ENCODE results near the gene PDGFC. TPM values are rescaled to one million over a fixed set of nuclear protein-coding genes. Genes with fewer than 3 reads are reported as not detected.

The PDGFC gene
- total RNA-seq, 1 donor from 2014 or later = 39.9 TPM

DNA sequence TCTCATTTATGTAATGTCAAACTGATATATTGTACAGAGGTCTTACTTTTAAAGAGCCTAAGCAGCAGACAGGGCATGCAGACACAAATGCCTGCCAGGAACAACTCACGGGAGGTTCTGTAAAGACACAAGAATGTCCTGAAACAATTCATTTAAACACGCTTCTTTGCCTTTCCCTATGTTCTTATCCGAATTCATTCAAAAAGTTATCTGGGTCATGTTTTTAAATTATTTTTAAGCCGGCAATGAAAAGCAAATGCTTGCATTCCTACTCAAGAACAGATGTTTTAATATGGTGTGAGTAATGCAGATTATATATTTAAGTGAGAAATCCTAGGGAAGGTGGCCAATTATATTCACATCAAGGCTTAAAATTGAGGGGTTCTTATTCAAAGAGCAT is 192.6 kb downstream of the PDGFC start:
- peaks cover 14% of the 10 kb centered on the region for H3K4me1 Mint-ChIP-seq (ENCODE audit: unreplicated experiment)
- no peaks in the 10 kb centered on the region for H3K27me3 Mint-ChIP-seq
- peaks cover 11% of the 10 kb centered on the region for H3K9me3 Mint-ChIP-seq
- no peak overlapping the region for H3K27ac Mint-ChIP-seq
- TF ChIP-seq, protein P1, sequence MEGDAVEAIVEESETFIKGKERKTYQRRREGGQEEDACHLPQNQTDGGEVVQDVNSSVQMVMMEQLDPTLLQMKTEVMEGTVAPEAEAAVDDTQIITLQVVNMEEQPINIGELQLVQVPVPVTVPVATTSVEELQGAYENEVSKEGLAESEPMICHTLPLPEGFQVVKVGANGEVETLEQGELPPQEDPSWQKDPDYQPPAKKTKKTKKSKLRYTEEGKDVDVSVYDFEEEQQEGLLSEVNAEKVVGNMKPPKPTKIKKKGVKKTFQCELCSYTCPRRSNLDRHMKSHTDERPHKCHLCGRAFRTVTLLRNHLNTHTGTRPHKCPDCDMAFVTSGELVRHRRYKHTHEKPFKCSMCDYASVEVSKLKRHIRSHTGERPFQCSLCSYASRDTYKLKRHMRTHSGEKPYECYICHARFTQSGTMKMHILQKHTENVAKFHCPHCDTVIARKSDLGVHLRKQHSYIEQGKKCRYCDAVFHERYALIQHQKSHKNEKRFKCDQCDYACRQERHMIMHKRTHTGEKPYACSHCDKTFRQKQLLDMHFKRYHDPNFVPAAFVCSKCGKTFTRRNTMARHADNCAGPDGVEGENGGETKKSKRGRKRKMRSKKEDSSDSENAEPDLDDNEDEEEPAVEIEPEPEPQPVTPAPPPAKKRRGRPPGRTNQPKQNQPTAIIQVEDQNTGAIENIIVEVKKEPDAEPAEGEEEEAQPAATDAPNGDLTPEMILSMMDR (conservative IDR thresholded peaks at IDR 0.05) = no peak
- DNase-seq (ENCODE audit: extremely low spot score, unreplicated experiment) = no peak
- no peak overlapping the region for H3K4me3 Mint-ChIP-seq
- H3K36me3 Mint-ChIP-seq = peaks cover 10% of the 10 kb centered on the region

DNA sequence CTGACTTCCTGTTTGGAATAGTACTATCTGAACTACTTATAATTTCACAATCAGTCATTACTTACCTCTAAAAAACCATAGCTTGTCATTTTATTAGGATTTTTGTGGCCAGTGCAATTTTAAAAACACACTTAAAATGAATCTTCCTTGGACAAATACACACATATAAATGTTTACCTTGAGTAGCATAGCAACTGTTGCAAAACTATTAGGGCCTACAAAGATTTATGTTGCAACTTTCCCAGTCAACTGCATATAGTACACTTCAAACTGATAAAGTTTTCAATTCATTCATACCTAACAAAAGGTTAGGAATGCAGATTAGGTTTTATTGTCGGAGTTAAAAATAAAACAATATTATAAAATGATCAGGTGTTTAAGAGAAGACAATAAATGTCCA is 193.0 kb downstream of the PDGFC start:
- H3K27ac Mint-ChIP-seq = no peak overlapping the region
- peaks cover 18% of the 10 kb centered on the region for H3K4me1 Mint-ChIP-seq (ENCODE audit: unreplicated experiment)

DNA sequence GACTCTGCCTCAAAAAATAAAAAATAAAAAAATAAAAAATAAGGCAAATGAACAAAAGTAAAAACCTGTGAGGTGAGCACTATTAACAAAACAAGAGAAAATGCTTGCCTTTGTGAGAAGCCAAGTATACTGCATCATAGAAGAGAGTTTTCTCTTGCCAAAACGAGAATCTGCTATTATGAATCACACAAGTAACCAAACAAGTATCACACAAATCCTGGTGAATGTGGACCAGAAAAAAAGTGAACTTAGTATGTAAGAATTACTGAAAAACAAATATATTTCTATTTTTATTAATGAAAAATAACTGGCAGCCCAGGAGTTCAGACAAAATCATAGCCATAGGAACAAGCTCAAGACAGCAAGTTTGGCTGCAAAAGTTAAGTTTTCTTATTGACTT is 193.5 kb downstream of the PDGFC start:
- no peak for DNase-seq (ENCODE audit: extremely low spot score, unreplicated experiment)
- Mint-ChIP-seq H3K27ac (no peak overlapping the region), H3K27me3 (no peaks in the 10 kb centered on the region), H3K4me3 (no peak overlapping the region), H3K9me3 (peaks cover 6% of the 10 kb centered on the region), H3K36me3 (peaks cover 7% of the 10 kb centered on the region), H3K4me1 (ENCODE audit: unreplicated experiment) (peaks cover 20% of the 10 kb centered on the region)
- TF ChIP-seq, protein P1 (conservative IDR thresholded peaks at IDR 0.05) = no peak

More for the DNA sequence above, 193.0 kb downstream of the PDGFC start:
- TF ChIP-seq, protein P1 (conservative IDR thresholded peaks at IDR 0.05) = no peak
- no peak for DNase-seq (ENCODE audit: extremely low spot score, unreplicated experiment)
- Mint-ChIP-seq H3K9me3 (peaks cover 7% of the 10 kb centered on the region), H3K27me3 (no peaks in the 10 kb centered on the region), H3K36me3 (peaks cover 7% of the 10 kb centered on the region), H3K4me3 (no peak overlapping the region)

DNA sequence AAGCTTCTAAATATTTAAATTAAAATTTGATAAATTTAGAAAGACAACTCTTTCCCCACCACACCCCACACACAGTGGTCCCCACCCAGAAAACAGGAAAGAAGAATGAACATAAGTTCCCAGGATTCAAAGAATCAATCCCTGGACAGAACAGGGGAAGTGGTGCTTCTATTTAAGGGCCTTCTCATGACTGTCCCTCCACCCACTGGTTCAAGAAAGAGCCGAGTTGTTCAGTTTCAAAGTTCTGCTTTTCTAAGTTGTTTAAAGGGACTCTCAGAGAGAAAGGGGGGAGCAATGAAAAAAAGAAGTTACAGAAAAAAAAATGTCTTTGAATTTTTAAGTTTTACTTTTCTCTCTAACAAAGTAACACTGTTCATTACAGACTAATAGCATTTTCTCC is 195.8 kb downstream of the PDGFC start:
- TF ChIP-seq, protein P1 (conservative IDR thresholded peaks at IDR 0.05) = no peak
- peaks cover 2% of the 10 kb centered on the region for H3K36me3 Mint-ChIP-seq
- H3K4me1 Mint-ChIP-seq (ENCODE audit: unreplicated experiment) = peaks cover 37% of the 10 kb centered on the region
- DNase-seq (ENCODE audit: extremely low spot score, unreplicated experiment) = no peak
- no peak overlapping the region for H3K4me3 Mint-ChIP-seq
- peaks cover under 1% of the 10 kb centered on the region for H3K9me3 Mint-ChIP-seq
- no peaks in the 10 kb centered on the region for H3K27me3 Mint-ChIP-seq
- H3K27ac Mint-ChIP-seq = no peak overlapping the region

DNA sequence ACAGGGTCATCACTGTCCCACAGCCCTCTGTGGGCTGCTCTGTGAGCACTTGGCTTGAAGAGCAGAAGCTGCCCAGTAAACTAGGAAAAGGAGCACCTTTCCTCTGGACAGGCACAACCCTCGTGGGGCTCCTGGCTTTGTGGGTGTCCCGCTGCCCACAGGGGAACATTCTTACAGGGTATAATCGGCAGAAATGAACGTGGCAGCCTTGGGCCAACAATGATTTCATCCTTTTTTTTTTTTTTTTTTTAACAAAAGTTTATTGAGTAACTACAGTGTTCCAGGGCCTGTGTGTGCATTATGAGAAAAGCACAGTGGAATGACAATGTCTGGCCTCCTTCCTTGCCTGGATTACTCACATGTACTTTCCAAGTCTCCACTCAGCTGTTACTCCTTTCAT is 197.2 kb downstream of the PDGFC start:
- Mint-ChIP-seq H3K4me3 (no peak overlapping the region), H3K36me3 (no peaks in the 10 kb centered on the region), H3K27me3 (no peaks in the 10 kb centered on the region), H3K9me3 (no peaks in the 10 kb centered on the region), H3K4me1 (ENCODE audit: unreplicated experiment) (peaks cover 51% of the 10 kb centered on the region), H3K27ac (no peak overlapping the region)
- no peak for DNase-seq (ENCODE audit: extremely low spot score, unreplicated experiment)
- TF ChIP-seq, protein P1 (conservative IDR thresholded peaks at IDR 0.05) = no peak
